GM18520 (cell line): ENCODE measurements around the gene PLEKHG4B.
"Not testable (repeated sequence)": the region's sequence is repeated elsewhere in the genome, so short reads cannot be mapped to it uniquely, and the experiment has no call there.

ENCODE experiments used
- ATAC-seq: cut with Tn5 transposase; IDR thresholded peaks from one replicate; pipeline ENCODE4 v1.9.1; 2021; ENCODE audit not compliant: unreplicated experiment

The PLEKHG4B gene

GRCh38 chr5:93221-93980 lies 1.4 kb downstream of the PLEKHG4B start:
- ATAC-seq = no peak

- no peak for ATAC-seq
Observed at GRCh38 chr5:94113-94892, 2.3 kb downstream of the PLEKHG4B start.

GRCh38 chr5:95241-95980 lies 3.4 kb downstream of the PLEKHG4B start:
- no peak for ATAC-seq

- ATAC-seq = no peak
Observed at GRCh38 chr5:96976-97660, 5.2 kb downstream of the PLEKHG4B start.

GRCh38 chr5:99815-100214 lies 7.8 kb downstream of the PLEKHG4B start:
- ATAC-seq = no peak

- ATAC-seq = no peak
Observed at GRCh38 chr5:102411-103043, 10.6 kb downstream of the PLEKHG4B start.

GRCh38 chr5:104106-104505 lies 12.1 kb downstream of the PLEKHG4B start:
- not testable (repeated sequence) for ATAC-seq

- ATAC-seq = no peak
Observed at GRCh38 chr5:104778-105296, 12.9 kb downstream of the PLEKHG4B start.

GRCh38 chr5:105504-106070 lies 13.6 kb downstream of the PLEKHG4B start:
- ATAC-seq = no peak

GRCh38 chr5:106587-106986 lies 14.6 kb downstream of the PLEKHG4B start:
- ATAC-seq = no peak

- no peak for ATAC-seq
Observed at GRCh38 chr5:107526-107925, 15.6 kb downstream of the PLEKHG4B start.

GRCh38 chr5:109826-110225 lies 17.9 kb downstream of the PLEKHG4B start:
- ATAC-seq = no peak

GRCh38 chr5:110270-110888 lies 18.4 kb downstream of the PLEKHG4B start:
- no peak for ATAC-seq

- ATAC-seq = no peak
Observed at GRCh38 chr5:111171-111570, 19.2 kb downstream of the PLEKHG4B start.

GRCh38 chr5:119486-120097 lies 27.6 kb downstream of the PLEKHG4B start:
- no peak for ATAC-seq

GRCh38 chr5:121432-121831 lies 29.5 kb downstream of the PLEKHG4B start:
- no peak for ATAC-seq

GRCh38 chr5:125815-126214 lies 33.8 kb downstream of the PLEKHG4B start:
- no peak for ATAC-seq

- ATAC-seq = no peak
Observed at GRCh38 chr5:126806-127205, 34.8 kb downstream of the PLEKHG4B start.

- no peak for ATAC-seq
Observed at GRCh38 chr5:127886-128285, 35.9 kb downstream of the PLEKHG4B start.
